ENCODE data around the gene C11orf24. TPM values are rescaled to one million over a fixed set of nuclear protein-coding genes. Genes with fewer than 3 reads are reported as not detected.
A peak's percentile ranks its signal among the peaks of the same experiment; 100 is the strongest.

The C11orf24 gene
- total and polyA plus RNA-seq, 9 of the 15 experiments (the other 6 are each of a cell fraction or from before 2014, with no cell fraction given): 2.0 to 65.2 (median 32.5) TPM

GRCh38 chr11:68297812-68298658 is 26.3 kb upstream of the C11orf24 start (continued):
- TF ChIP-seq NR2C2 (CRISPR knock-in tag; IDR thresholded peaks at IDR 0.05): no peak
- 0 out of 2 replicates have a peak, but pooled peaks have one; percentile 20 for TF ChIP-seq NR2C2 (tag; IDR thresholded peaks at IDR 0.05)
- no peak for TF ChIP-seq NFXL1 (CRISPR knock-in tag; IDR thresholded peaks at IDR 0.05)
- TF ChIP-seq SMAD4 (CRISPR knock-in tag; conservative IDR thresholded peaks at IDR 0.05): peak; percentile 64
- TF ChIP-seq GABPB2 (CRISPR knock-in tag; conservative IDR thresholded peaks at IDR 0.05): no peak
- TF ChIP-seq FOXP4 (CRISPR knock-in tag; IDR thresholded peaks at IDR 0.05; ENCODE audit: borderline replicate concordance): no peak
- TF ChIP-seq DEAF1 (CRISPR knock-in tag; IDR thresholded peaks at IDR 0.05): peak; percentile 98
- TF ChIP-seq NFIC (IDR thresholded peaks at IDR 0.05): peak; percentile 45; the same call in 1 of the 2 replicates
- TF ChIP-seq ZNF655 (CRISPR knock-in tag; IDR thresholded peaks at IDR 0.05): no peak
- no peak for TF ChIP-seq PTTG1 (tag; IDR thresholded peaks at IDR 0.05; ENCODE audit: low read depth)
- TF ChIP-seq STAT5B (CRISPR knock-in tag; IDR thresholded peaks at IDR 0.05): no peak
- 0 out of 2 replicates have a peak, but pooled peaks have one; percentile 24 for TF ChIP-seq NBN (IDR thresholded peaks at IDR 0.05; ENCODE audit: low read depth)
- no peak for TF ChIP-seq ZNF165 (CRISPR knock-in tag; IDR thresholded peaks at IDR 0.05; ENCODE audit: borderline replicate concordance)
- no peak for TF ChIP-seq KHSRP (IDR thresholded peaks at IDR 0.05)
- peak; percentile 42; the same call in 1 of the 2 replicates for TF ChIP-seq CREM (IDR thresholded peaks at IDR 0.05; ENCODE audit: low read depth)
- no peak for TF ChIP-seq ATF2 (CRISPR knock-in tag; IDR thresholded peaks at IDR 0.05)
- 0 out of 2 replicates have a peak, but pooled peaks have one; percentile 52 for TF ChIP-seq CBX1 (IDR thresholded peaks at IDR 0.05; ENCODE audit: low read depth)
- TF ChIP-seq CBFB (CRISPR knock-in tag; IDR thresholded peaks at IDR 0.05): peak; percentile 56; the same call in 1 of the 2 replicates
- no peak for TF ChIP-seq ZNF274 (IDR thresholded peaks at IDR 0.05; ENCODE audit: borderline replicate concordance, low read depth, low read length)
- TF ChIP-seq ZNF639 (CRISPR knock-in tag; conservative IDR thresholded peaks at IDR 0.05 in 1 of 2, IDR thresholded peaks at IDR 0.05 in 1 of 2): peak in 1 of 2 experiments; percentile 27; a peak in 1 of 4 replicates
